Astrocyte of the hippocampus (primary cell): Measurements from ENCODE around the gene WT1.
"Not testable (repeated sequence)": the region's sequence is repeated elsewhere in the genome, so short reads cannot be mapped to it uniquely, and the experiment has no call there.

Experiments used
- DNase-seq: peaks from one replicate; pipeline ENCODE4 v3.0.0; 2011; ENCODE audit warnings: low read depth, low spot score

WT1 gene

DNA sequence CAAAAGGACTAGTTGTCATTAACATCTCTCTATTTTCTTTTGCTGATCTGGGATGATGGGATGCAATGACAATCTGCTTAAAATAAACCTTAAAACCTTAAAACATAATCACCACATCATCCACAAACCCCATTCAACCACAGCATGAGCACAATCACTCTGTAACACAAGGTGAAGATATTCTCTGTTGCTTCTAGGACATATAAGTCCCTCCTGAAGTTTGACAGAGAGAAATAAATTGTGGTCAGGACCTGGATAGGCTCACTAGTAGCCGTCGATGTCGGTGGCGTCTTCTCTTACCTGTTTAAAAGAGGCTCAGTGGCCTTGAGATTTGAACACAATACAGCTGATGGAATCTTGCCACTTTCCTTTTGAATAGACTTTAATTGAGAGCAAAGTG is 47.9 kb downstream of the WT1 start:
- DNase-seq = no peak

DNA sequence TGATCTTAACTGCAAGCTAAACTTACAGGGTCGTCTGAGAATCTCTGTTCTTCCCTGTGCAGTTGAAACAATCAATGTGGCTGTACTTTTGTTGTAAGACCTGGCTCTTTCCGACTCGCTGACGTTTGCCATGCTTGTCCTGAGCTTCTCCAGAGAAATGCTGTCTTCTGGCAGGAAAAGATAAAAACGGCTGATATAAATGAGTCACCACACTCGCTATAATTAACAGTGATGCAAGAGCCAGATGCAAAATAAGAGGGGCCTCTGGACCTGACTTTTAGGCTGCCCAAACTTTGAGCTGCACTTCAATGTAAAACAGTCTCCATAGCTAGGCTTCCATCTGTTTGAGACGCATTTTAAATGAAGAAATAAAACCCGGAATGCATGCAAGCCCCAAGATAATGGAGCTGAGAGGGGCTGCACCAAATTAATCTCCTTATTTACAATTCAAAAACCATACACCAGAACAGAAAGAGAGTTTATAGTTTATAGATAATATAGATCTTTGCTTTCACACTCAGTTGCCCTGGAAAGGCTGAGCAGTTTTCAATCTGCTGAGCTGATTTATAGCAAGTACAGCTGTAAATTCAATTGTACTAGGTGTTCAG is 48.5 kb downstream of the WT1 start:
- no peak for DNase-seq

DNA sequence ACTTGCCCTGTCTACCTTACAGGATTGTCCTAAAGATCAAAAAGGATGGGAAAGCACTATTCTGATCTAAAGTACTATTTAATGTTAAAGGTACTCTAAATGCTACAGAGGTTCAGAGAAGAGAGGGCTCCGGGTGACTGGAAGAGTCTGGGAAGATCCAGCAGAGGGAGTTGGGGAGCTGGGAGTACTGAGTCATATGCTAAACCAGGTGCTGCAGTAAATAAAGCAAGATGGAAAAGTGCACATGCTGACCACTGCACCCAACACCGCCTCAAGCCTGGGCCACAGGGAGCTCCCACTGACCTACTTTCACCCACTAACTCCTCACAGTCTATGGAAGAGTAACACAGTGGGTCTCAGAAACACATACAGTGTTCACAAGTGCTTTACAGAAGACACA is 49.3 kb downstream of the WT1 start:
- peak; percentile 47 for DNase-seq

DNA sequence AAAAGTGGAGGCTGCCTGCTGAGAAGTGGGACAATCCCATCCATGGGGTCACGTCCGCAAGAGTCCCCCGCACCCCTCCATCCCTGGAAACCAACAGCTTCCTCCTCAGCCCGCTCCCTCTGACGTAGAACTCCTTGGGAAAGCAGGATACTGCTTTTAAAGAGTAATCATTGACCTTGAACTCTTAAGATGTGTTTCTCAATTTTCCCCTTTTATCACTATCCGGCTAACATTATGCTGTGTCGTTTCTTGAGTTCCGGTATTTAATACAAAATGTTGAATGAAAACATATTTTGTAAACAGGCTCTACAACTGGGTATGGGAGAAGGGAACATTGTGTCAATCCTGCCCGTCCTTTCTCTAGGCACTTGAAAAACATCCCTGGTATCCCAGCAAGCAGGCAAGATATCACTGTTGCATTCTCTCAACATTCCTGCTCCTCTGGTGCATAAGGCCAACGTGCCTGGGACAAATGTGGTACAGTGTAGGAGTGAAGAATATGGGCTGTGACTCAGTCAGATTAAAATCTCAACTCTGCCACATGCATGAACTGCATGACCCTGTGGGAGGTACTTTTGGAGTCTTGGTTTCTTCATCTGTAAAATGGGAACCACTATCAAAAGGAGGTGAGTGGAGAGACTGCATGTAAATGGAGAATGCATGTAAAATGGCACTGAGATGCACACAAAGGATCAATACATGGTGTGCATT is 52.8 kb downstream of the WT1 start:
- peak; percentile 19 for DNase-seq

DNA sequence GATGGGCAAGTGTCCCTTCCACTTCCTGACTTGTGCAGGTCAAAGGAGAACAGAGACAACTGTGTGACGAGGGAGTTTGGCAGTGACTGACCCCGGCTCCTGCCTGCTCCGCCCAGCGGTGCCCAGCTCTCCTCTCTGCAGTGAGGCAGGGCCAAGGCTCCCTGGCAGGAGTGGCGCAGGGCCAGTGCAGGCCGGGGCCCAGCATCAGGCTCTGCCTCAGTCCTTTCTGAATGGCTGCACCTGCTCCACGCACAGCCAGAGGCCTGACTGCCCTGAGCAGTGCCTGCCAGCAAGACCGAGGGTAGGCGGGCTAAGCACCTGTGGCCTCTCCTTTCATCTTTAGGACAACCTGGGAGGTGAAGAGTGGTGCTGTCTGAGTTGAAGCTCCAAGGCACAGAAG is 54.2 kb downstream of the WT1 start:
- DNase-seq = no peak

DNA sequence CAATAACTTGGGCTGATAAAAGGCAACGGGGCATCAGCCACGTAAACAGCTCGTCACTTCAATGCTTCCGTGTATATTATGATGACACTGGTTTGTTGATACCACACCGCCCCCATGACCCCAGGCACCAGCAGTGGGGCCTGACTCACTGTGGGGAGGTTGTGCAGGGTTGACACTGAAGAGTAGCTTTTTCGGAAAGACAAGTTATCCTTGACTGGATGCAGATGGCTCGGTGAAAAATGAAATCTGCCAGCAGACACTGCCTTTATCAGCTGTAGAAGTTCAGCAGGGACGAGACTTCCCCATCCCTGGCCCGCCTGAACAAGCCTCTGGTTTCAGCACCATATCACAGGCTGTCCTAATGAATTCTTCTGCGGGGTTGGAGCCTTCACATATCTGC is 55.6 kb downstream of the WT1 start:
- DNase-seq = no peak

DNA sequence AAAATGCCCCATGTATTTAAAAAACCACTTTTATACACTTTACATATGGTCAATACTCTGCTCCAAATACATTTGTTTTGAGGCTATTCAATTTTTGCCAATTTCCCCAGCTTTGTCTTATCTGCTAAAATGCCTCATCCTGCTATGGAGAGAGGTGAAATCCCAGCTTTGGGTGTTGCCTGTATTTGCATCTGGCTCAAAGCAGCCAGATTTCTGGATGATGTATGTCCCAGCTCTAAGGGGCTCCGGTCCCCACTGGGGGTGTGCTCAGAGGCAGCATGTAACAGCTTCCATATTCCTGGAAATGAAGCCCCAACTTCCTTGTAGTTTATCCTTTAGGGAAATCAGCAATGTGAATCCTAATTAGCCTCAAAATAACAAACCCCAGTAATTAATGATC is 59.5 kb downstream of the WT1 start:
- DNase-seq = no peak

DNA sequence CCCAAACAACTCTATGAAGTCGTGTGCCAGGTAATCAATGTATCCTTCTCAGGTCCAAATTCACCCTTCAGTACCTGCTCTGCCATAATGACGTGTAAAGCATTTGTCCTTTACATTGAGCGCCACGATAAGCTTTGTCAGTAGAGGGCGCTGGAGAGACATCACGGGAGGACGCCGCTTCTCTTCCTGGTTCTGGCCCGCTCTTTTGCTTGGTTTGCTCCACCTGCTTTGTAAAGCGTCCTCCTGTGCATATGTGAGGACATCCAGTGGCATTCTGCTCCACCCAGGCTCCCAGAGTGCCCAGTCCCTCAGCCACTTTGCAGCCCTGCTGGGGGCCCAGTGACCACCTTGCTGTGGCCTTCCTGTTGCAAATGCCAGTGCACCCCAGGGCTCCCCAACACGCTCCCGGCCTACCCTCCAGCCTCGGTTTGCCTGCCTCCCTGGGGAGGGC is 61.1 kb downstream of the WT1 start:
- DNase-seq = no peak

DNA sequence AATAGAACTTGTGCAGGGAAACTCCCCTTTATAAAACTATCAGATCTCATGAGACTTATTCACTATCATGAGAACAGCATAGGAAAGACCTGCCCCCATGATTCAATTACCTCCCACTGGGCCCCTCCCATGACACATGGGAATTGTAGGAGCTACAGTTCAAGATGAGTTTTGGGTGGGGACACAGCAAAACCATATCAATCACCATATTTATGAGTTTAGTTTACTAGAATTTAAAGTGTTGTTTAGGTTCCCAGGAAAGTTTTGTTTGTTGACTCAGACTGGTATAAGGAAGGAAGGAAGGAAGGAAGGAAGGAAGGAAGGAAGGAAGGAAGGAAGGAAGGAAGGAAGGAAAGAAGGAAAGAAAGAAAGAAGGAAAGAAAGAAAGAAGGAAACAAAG is 65.4 kb downstream of the WT1 start:
- DNase-seq = not testable (repeated sequence)

DNA sequence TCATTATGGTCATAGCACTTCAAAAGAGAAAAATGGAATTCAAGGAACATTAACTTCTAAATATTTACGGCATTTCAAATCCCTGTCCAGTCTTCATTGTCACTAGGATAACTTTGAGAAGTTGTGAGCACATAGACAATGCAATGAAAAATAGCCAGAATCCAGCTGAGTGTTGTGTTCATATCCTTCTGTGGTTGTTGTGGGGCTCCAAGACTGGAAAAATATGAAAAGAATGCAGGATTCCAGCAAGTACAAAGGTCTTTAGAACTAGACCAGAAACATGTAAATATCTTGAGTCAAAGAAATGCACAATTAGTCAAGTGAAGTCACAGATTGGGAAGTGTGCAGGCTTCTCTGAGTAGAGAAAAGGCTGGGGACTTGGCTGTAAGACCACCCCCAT is 68.7 kb downstream of the WT1 start:
- DNase-seq = peak; percentile 66

DNA sequence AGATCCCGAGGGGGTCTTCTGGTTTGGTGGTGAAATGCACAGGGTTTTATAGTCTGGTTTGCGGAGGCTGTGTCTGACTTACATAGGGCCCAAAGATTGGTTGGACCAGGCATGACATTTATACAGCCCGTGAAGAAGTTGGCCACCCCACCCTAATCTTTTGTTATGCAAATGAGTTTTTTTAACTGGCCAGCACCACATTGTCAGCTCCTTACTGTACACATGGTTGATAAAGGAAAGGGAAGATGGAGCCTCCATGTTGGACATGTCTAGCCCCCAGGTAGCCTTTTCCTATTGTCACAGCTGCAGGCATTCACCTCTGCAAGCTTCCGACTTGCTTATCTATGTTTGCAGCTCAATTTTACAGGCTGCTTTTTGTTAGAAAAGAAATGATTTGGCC is 70.1 kb downstream of the WT1 start:
- DNase-seq = no peak

DNA sequence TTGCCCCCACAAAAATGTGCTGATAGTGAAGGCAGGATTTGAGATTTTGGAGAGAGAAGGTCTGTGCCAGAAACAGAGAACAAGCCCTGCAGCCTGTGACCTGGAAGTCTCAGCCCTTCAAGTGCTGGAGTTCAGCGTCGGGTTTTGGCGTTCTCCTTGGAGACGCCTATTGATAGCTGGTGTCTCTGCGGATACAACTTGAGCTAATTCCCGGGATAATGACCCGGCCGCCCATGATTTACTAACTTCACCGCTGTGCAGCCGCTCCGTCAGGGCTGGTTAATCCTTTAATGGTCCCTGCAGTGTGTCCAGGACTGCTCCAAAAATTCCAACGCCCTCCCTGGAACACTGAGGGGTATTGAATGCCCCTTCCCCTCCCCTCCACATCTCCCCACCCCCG is 76.6 kb downstream of the WT1 start:
- no peak for DNase-seq

DNA sequence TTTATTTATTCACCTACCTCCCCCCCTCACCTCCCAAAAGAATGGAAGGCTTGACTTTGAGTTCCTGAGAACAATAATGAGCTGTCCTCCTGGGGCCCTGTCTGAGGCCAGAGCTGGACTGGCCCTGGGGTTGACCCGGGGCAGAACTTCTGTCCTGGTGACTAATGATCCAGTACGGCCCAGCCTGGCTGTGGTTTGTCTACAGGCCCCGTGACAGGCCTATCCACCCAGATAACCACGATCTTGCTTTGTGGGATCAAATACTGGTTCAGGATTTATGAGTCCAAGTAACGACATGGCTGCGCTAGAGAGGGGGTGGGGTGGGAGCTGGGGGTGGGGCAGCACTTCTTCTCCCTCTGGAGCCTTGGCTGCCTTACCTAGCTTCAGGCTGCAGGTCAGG is 81.5 kb downstream of the WT1 start:
- DNase-seq = no peak

DNA sequence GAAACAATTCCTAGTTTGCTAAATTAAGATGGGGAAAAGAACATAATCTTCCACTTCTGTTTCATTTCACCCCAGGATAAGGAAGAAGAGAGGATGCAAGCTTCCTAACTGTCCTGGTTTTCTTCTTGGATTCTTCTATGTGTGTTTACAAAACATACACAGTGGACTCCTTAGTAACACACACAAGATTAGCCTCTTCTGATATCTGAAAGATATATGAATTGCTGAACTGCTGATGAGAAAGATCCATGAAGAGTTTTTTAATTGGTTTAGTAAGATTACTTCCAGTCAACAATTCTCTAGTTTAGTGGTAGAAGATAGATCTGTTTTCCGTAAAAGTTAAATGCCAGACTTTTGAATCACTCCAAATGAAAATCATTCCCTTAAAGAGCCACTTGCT is 86.8 kb downstream of the WT1 start:
- DNase-seq = no peak

DNA sequence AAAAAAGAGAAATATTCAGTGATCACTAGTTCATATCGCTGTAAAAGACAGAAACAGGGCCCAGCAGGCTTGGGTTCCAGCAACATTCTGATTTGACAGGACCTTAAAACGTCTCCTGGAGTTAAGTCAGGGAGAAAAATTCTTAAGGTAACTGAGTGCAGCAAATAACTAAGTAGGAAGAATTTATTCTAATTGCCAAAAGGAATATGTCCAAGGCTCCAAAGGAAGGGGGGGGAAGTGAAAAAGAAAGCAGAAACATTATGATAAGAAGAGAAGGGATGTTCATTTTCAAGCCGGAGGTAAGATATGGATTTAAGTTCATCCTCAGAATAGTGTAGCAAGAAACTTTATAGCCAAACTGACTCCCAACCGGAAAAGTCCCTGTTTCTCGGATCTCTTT is 90.4 kb downstream of the WT1 start:
- no peak for DNase-seq

DNA sequence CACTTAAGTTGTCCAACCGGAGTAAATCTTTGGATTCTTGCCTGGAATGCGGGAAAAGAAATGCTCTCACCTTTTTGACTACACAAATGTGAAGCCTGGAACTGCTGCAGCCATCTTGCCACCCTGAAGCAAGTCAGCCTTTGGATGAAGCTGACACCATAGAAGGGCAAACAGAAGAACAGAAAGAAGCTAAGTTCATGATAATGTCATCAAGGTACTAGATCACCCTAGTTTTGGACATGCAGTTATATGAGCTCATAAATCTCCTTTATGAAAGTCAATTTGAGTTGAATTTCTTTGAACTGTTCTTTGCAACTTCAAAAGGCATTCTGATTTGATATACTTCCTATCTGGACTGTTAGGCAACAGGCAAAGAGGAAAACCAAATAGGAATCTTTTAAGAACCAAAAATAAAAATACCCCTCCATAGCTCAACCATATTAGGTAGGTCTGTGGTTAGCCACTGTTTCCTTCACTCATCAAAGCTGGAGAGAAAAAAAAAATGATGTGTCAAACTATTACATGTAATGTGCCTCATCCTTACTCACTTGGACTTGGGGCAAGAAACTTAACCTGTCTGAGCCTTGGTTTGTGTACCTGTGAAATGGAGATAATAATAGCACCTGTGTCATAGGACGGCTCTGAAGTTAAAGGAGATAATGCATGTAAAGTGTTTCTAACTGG is 91.9 kb downstream of the WT1 start:
- DNase-seq = no peak

DNA sequence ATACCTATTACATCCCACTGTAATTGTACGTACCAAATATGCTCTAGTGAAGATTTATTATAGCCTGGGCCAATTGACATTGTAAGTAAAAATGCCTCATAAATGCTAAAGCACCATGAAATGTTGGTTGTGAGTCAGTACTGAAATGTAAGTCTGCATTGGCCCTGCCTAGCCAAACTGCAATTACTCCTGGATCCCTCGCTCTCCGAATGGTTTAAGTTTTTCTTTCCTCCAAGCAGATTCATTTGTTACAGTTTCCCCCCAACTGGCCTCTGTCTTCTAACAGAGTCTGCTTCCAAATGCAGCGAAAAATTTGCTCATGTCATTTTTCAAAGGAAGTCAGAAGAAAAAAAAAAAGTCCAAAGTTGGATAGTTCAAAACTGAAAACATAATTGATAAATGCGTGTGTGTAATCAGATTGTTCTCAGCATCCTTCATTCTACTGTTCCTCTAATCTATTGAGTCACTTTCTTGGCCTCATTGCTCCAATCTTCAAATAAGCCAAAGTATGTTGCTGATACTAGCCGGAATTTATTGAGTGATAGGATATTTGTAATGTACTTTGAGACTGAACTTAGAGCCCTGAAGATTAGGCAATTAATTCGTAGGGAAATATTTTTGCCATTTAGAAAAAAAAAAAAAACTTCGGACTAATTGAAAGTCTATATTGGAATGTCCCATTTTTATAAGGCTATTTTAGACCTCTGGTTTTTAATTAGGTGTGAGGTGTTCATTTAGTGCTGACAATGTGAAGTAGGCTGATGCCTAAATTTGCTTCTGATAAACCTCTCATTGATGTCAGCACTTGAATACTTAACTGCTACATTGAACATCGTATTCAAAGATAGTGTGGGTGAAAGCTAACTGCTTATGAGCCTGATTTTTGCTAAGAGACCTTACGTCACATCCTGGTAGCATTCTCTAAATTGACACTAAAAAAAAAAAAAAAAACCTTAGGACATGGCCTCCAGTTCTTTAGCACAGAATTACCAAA is 93.4 kb downstream of the WT1 start:
- DNase-seq = no peak

DNA sequence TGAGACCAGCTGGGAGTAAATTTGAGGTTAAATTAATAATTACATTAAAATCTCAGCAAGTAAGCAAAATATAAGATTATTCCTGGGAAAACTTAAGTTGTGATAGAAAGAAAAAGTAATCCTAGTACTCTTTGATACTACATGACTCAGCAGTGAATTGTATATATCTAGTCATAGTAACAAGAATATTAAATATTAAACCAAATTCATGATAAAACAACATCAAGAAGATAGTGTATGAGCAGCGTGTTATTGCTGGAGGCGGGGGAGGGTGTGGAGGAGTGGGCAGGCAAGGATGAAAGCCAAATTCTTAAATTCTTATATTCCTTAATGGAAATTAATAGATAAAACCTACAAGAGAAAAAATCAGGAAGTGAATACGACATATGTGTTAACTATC is 95.2 kb downstream of the WT1 start:
- DNase-seq = no peak
